ENCODE measurements around the gene MFGE8.

DNA sequence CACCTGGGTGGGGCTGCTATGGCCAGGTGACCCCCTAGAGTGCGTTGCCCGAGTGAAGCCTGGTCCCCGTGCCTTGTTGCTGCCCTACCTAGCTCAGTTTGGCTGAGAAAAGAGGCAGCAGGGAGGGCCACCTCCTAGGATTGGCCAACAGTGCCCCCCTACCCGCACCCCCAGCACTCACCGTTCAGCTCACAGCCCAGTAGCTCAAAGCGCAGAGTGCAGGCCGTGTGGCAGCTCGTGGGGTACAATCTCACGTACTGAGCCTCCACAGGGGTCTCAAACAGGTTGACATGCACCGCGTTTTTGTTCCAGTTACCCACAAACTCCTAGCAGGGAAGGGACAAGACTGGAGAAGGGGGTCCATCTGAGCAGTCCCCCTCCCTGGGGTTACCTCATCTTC, 7.6 kb downstream of the MFGE8 start:
- TF ChIP-seq, protein P1, sequence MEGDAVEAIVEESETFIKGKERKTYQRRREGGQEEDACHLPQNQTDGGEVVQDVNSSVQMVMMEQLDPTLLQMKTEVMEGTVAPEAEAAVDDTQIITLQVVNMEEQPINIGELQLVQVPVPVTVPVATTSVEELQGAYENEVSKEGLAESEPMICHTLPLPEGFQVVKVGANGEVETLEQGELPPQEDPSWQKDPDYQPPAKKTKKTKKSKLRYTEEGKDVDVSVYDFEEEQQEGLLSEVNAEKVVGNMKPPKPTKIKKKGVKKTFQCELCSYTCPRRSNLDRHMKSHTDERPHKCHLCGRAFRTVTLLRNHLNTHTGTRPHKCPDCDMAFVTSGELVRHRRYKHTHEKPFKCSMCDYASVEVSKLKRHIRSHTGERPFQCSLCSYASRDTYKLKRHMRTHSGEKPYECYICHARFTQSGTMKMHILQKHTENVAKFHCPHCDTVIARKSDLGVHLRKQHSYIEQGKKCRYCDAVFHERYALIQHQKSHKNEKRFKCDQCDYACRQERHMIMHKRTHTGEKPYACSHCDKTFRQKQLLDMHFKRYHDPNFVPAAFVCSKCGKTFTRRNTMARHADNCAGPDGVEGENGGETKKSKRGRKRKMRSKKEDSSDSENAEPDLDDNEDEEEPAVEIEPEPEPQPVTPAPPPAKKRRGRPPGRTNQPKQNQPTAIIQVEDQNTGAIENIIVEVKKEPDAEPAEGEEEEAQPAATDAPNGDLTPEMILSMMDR (IDR thresholded peaks at IDR 0.05 in 8 of 11, conservative IDR thresholded peaks at IDR 0.05 in 3 of 11): no peak
- TF ChIP-seq POLR2AphosphoS5 (IDR thresholded peaks at IDR 0.05): no peak
- no peak for TF ChIP-seq POLR2A (IDR thresholded peaks at IDR 0.05)
